DND-41 (cell line): Measurements from ENCODE around the gene CHD9.

Experiments used
- CTCF ChIP-seq: IDR thresholded peaks from 2 replicates; pipeline ENCODE4 v1.5.1; 2012; ENCODE audit warnings: borderline replicate concordance, low read length, moderate library complexity, mild to moderate bottlenecking; ENCODE audit not compliant: poor library complexity, severe bottlenecking; ENCODE audit errors: extremely low read depth
- EZH2 ChIP-seq: IDR thresholded peaks from 3 replicates; pipeline ENCODE4 v1.6.1; 2012; ENCODE audit warnings: borderline replicate concordance, low read depth, mild to moderate bottlenecking, moderate library complexity, low read length, inconsistent platforms; ENCODE audit not compliant: severe bottlenecking

- TF ChIP-seq CTCF (no peak), EZH2 (no peak)
Measured at GRCh38 chr16:53224951-53225533, 170.3 kb downstream of the CHD9 start.
